HepG2 (cell line): ENCODE data around the gene POLR3GL. TPM values are rescaled to one million over a fixed set of nuclear protein-coding genes. Genes with fewer than 3 reads are reported as not detected.

Experiments
- AKAP8 ChIP-seq: sonication (generic); formaldehyde crosslinking; IDR thresholded peaks from 2 replicates; pipeline ENCODE4 v1.5.1; 2020; ENCODE audit warnings: mild to moderate bottlenecking, missing genetic modification reagents
- ARID3A ChIP-seq: IDR thresholded peaks from 2 replicates; pipeline ENCODE4 v1.6.1; 2012; ENCODE audit warnings: low read depth, low read length, improper control_type of control experiment
- FOXK2 ChIP-seq: fragments of 450-650 bp; IDR thresholded peaks from 2 replicates; pipeline ENCODE4 v1.6.1; 2016
- HNF4G ChIP-seq, 2 experiments: sonication (generic) in 1 of 2; formaldehyde crosslinking in 1 of 2; IDR thresholded peaks; 2 replicates each; pipeline versions ENCODE4 v1.4.0 to v1.6.1; 2011 to 2020; ENCODE audit warnings: borderline replicate concordance in 2 of 2, low read depth in 2 of 2, mild to moderate bottlenecking in 2 of 2, low read length in 1 of 2, missing genetic modification reagents in 1 of 2, moderate library complexity in 1 of 2
- HNRNPK ChIP-seq: fragments of 200-400 bp; formaldehyde crosslinking; IDR thresholded peaks from 2 replicates; pipeline ENCODE4 v1.6.1; 2018; ENCODE audit warnings: low read length, low read depth, moderate library complexity, mild to moderate bottlenecking; ENCODE audit not compliant: poor library complexity, severe bottlenecking
- IKZF5 ChIP-seq: IDR thresholded peaks from 2 replicates; pipeline ENCODE4 v1.6.1; 2018; ENCODE audit warnings: missing genetic modification reagents, mild to moderate bottlenecking, missing compliant biosample characterization
- KDM5A ChIP-seq: fragments of 200-600 bp; sonication (generic); IDR thresholded peaks from 2 replicates; pipeline ENCODE4 v1.7.0; 2018; ENCODE audit warnings: antibody characterized with exemption, mild to moderate bottlenecking, low read length, borderline replicate concordance
- MAZ ChIP-seq, 2 experiments: sonication (generic) in 1 of 2; formaldehyde crosslinking in 1 of 2; IDR thresholded peaks; 2 replicates each; pipeline versions ENCODE4 v1.5.0 to v1.6.1; 2012 to 2020; ENCODE audit warnings: low read depth in 2 of 2, mild to moderate bottlenecking in 2 of 2, borderline replicate concordance in 1 of 2, improper control_type of control experiment in 1 of 2, low read length in 1 of 2, missing genetic modification reagents in 1 of 2, moderate library complexity in 1 of 2
- MED1 ChIP-seq: sonication (generic); formaldehyde crosslinking; IDR thresholded peaks from 2 replicates; pipeline ENCODE4 v1.4.0; 2020; ENCODE audit warnings: missing genetic modification reagents
- NCOR1 ChIP-seq: fragments of 200-600 bp; sonication (generic); IDR thresholded peaks from 2 replicates; pipeline ENCODE4 v1.7.0; 2017; ENCODE audit warnings: antibody characterized with exemption, low read length, borderline replicate concordance
- SALL1 ChIP-seq: sonication (generic); formaldehyde crosslinking; IDR thresholded peaks from 2 replicates; pipeline ENCODE4 v1.8.0; 2022; ENCODE audit warnings: mild to moderate bottlenecking, missing genetic modification reagents
- SNAI1 ChIP-seq: sonication (generic); formaldehyde crosslinking; IDR thresholded peaks from 2 replicates; pipeline ENCODE4 v1.5.0; 2020; ENCODE audit warnings: mild to moderate bottlenecking, missing genetic modification reagents, borderline replicate concordance
- SP2 ChIP-seq: sonication (generic); formaldehyde crosslinking; IDR thresholded peaks from 2 replicates; pipeline ENCODE4 v1.5.1; 2020; ENCODE audit warnings: mild to moderate bottlenecking, missing genetic modification reagents
- SP4 ChIP-seq: sonication (generic); formaldehyde crosslinking; IDR thresholded peaks from 2 replicates; pipeline ENCODE4 v1.8.1; 2023; ENCODE audit warnings: mild to moderate bottlenecking, missing genetic modification reagents
- TEF ChIP-seq: sonication (generic); formaldehyde crosslinking; IDR thresholded peaks from 2 replicates; pipeline ENCODE4 v1.5.0; 2020; ENCODE audit warnings: missing genetic modification reagents
- THAP11 ChIP-seq: IDR thresholded peaks from 2 replicates; pipeline ENCODE4 v1.6.1; 2016; ENCODE audit warnings: missing biosample characterization, missing genetic modification reagents
- ZBTB8A ChIP-seq: sonication (generic); formaldehyde crosslinking; IDR thresholded peaks from 2 replicates; pipeline ENCODE4 v1.4.0; 2020; ENCODE audit warnings: mild to moderate bottlenecking, low read depth, missing genetic modification reagents, borderline replicate concordance
- ZC3H4 ChIP-seq: sonication (generic); formaldehyde crosslinking; IDR thresholded peaks from 2 replicates; pipeline ENCODE4 v1.4.0; 2020; ENCODE audit warnings: missing genetic modification reagents, borderline replicate concordance
- ZNF281 ChIP-seq: sonication (generic); formaldehyde crosslinking; IDR thresholded peaks from 2 replicates; pipeline ENCODE4 v1.4.0; 2020; ENCODE audit warnings: missing genetic modification reagents, borderline replicate concordance
- ZNF350 ChIP-seq: sonication (generic); formaldehyde crosslinking; IDR thresholded peaks from 2 replicates; pipeline ENCODE4 v1.4.0; 2020; ENCODE audit warnings: mild to moderate bottlenecking, low read depth, missing genetic modification reagents, borderline replicate concordance
- ZNF572 ChIP-seq: sonication (generic); formaldehyde crosslinking; IDR thresholded peaks from 2 replicates; pipeline ENCODE4 v1.5.1; 2020; ENCODE audit warnings: mild to moderate bottlenecking, missing genetic modification reagents
- polyA plus RNA-seq, 8 experiments: library from polyadenylated mRNA; depleted of rRNA in 3 of 8; stranded (reverse) in 7 of 8; unstranded in 1 of 8; fragments of >200 nt; fragmentation: Illumina TruSeq in 4 of 8; extraction: Trizol in 4 of 8; gene quantifications; 2 replicates each; pipeline versions ENCODE4 v1.2.1 to v1.2.3, GENCODE V29; 2011 to 2016; ENCODE audit warnings: low read depth in 4 of 8, missing spikeins in 1 of 8, mixed read lengths in 1 of 8; ENCODE audit not compliant: insufficient read depth in 1 of 8
- total RNA-seq, 5 experiments: library from RNA; depleted of rRNA; stranded (reverse); fragments of >200 nt; fragmentation: Illumina TruSeq; extraction: Trizol; gene quantifications; 2 replicates each; pipeline ENCODE4 v1.2.3, GENCODE V29; 2016; ENCODE audit warnings: low read depth in 1 of 5

The POLR3GL gene
- total and polyA plus RNA-seq, 2 of the 13 experiments (the other 11 are each of a cell fraction or from before 2014, with no cell fraction given), result 11.5 to 12.4 TPM

- TF ChIP-seq SP4 (CRISPR knock-in tag), result peak; percentile 54; the same call in 1 of the 2 replicates
- no peak for TF ChIP-seq ZBTB8A
- TF ChIP-seq AKAP8 (CRISPR knock-in tag), result peak; percentile 42; the same call in 1 of the 2 replicates
- TF ChIP-seq MAZ (IDR thresholded peaks at IDR 0.05; ENCODE audit: borderline replicate concordance, low read depth, low read length), result no peak
- peak; percentile 40; the same call in 1 of the 2 replicates for TF ChIP-seq MAZ (CRISPR knock-in tag; IDR thresholded peaks at IDR 0.05; ENCODE audit: low read depth)
- no peak for TF ChIP-seq SNAI1 (CRISPR knock-in tag)
- TF ChIP-seq SALL1 (CRISPR knock-in tag), result peak; percentile 49; the same call in 1 of the 2 replicates
- no peak for TF ChIP-seq ZNF281 (CRISPR knock-in tag)
- peak; percentile 77; the same call in 1 of the 2 replicates for TF ChIP-seq IKZF5
- TF ChIP-seq ZNF350, result no peak; the same call in 1 of the 2 replicates
- no peak for TF ChIP-seq MED1 (CRISPR knock-in tag)
- no peak for TF ChIP-seq HNF4G (IDR thresholded peaks at IDR 0.05; ENCODE audit: borderline replicate concordance, low read depth, low read length)
- TF ChIP-seq HNF4G (CRISPR knock-in tag; IDR thresholded peaks at IDR 0.05; ENCODE audit: borderline replicate concordance, low read depth), result no peak
- TF ChIP-seq HNRNPK, result peak; percentile 62
- peak; percentile 81; the same call in 1 of the 2 replicates for TF ChIP-seq ZNF572 (CRISPR knock-in tag)
- TF ChIP-seq TEF (CRISPR knock-in tag), result 0 out of 2 replicates have a peak, but pooled peaks have one; percentile 34
- TF ChIP-seq NCOR1, result no peak
- TF ChIP-seq ARID3A, result no peak
- TF ChIP-seq THAP11, result no peak
- no peak for TF ChIP-seq KDM5A
- no peak for TF ChIP-seq FOXK2
- TF ChIP-seq SP2 (CRISPR knock-in tag), result peak; percentile 46; the same call in 1 of the 2 replicates
- TF ChIP-seq ZC3H4 (CRISPR knock-in tag), result no peak
Observed at GRCh38 chr1:145960468-145961108, 3.9 kb upstream of the POLR3GL start (continued).
